GM19239 (cell line): Measurements from ENCODE around the gene COL16A1.

Experiments
- DNase-seq: peaks from one replicate; pipeline ENCODE4 v3.0.0; 2011; ENCODE audit warnings: low spot score; ENCODE audit not compliant: insufficient read length
- FAIRE-seq: peaks from 2 replicates; lab custom pipeline; 2011; peaks lifted over from hg19 to GRCh38; lab: Jason Lieb, UNC

COL16A1 gene

GRCh38 chr1:31689854-31690253, 14.0 kb downstream of the COL16A1 start:
- DNase-seq (no peak), FAIRE-seq (no peak)

GRCh38 chr1:31689379-31689778, 14.4 kb downstream of the COL16A1 start:
- FAIRE-seq: no peak

GRCh38 chr1:31688233-31688918, 15.4 kb downstream of the COL16A1 start:
- no peak for DNase-seq
- no peak for FAIRE-seq

More at GRCh38 chr1:31689379-31689778, 14.4 kb downstream of the COL16A1 start:
- DNase-seq: no peak

GRCh38 chr1:31687601-31688000, 16.2 kb downstream of the COL16A1 start:
- no peak for DNase-seq
- no peak for FAIRE-seq

GRCh38 chr1:31685795-31686194, 18.0 kb downstream of the COL16A1 start:
- FAIRE-seq: no peak
- DNase-seq: no peak

- FAIRE-seq: no peak
- no peak for DNase-seq
Observed at GRCh38 chr1:31683997-31684396, 19.8 kb downstream of the COL16A1 start.

GRCh38 chr1:31681415-31681814, 22.4 kb downstream of the COL16A1 start:
- DNase-seq: no peak
- no peak for FAIRE-seq

GRCh38 chr1:31679676-31680230, 24.1 kb downstream of the COL16A1 start:
- FAIRE-seq: no peak
- DNase-seq: no peak

GRCh38 chr1:31679091-31679490, 24.7 kb downstream of the COL16A1 start:
- FAIRE-seq (no peak), DNase-seq (no peak)

- no peak for FAIRE-seq
- DNase-seq: no peak
Observed at GRCh38 chr1:31678681-31679080, 25.1 kb downstream of the COL16A1 start.

- DNase-seq: no peak
- no peak for FAIRE-seq
Observed at GRCh38 chr1:31677949-31678348, 25.9 kb downstream of the COL16A1 start.

GRCh38 chr1:31677401-31677800, 26.4 kb downstream of the COL16A1 start:
- no peak for FAIRE-seq

GRCh38 chr1:31675756-31676155, 28.1 kb downstream of the COL16A1 start:
- FAIRE-seq (no peak), DNase-seq (no peak)

More at GRCh38 chr1:31677401-31677800, 26.4 kb downstream of the COL16A1 start:
- no peak for DNase-seq

GRCh38 chr1:31675161-31675560, 28.7 kb downstream of the COL16A1 start:
- FAIRE-seq (no peak), DNase-seq (no peak)

- DNase-seq (no peak), FAIRE-seq (no peak)
Observed at GRCh38 chr1:31674626-31675025, 29.2 kb downstream of the COL16A1 start.

GRCh38 chr1:31673433-31673832, 30.4 kb downstream of the COL16A1 start:
- FAIRE-seq (no peak), DNase-seq (no peak)

GRCh38 chr1:31672986-31673385, 30.8 kb downstream of the COL16A1 start:
- DNase-seq (no peak), FAIRE-seq (no peak)

GRCh38 chr1:31671561-31672201, 32.1 kb downstream of the COL16A1 start:
- FAIRE-seq: no peak
- no peak for DNase-seq

GRCh38 chr1:31671147-31671546, 32.7 kb downstream of the COL16A1 start:
- FAIRE-seq (no peak), DNase-seq (no peak)

GRCh38 chr1:31670593-31670964, 33.2 kb downstream of the COL16A1 start:
- DNase-seq (no peak), FAIRE-seq (no peak)

GRCh38 chr1:31669786-31670592, 33.8 kb downstream of the COL16A1 start:
- FAIRE-seq: no peak
- DNase-seq: no peak
